B cell (primary cell): ENCODE measurements around the gene CXCL13.

Experiments used
- EZH2 ChIP-seq: IDR thresholded peaks from 2 replicates; pipeline ENCODE4 v1.6.1; 2012; ENCODE audit warnings: borderline replicate concordance, low read depth, mild to moderate bottlenecking, moderate library complexity, low read length; ENCODE audit not compliant: insufficient read depth, poor library complexity, severe bottlenecking
- TF ChIP-seq, protein P1 (sequence below): fragments of 200-600 bp; IDR thresholded peaks from one replicate; pipeline ENCODE4 v1.8.0; 2022; ENCODE audit warnings: antibody characterized with exemption, mild to moderate bottlenecking

GRCh38 chr4:77590482-77590881 is 15.1 kb upstream of the CXCL13 start:
- TF ChIP-seq, protein P1, sequence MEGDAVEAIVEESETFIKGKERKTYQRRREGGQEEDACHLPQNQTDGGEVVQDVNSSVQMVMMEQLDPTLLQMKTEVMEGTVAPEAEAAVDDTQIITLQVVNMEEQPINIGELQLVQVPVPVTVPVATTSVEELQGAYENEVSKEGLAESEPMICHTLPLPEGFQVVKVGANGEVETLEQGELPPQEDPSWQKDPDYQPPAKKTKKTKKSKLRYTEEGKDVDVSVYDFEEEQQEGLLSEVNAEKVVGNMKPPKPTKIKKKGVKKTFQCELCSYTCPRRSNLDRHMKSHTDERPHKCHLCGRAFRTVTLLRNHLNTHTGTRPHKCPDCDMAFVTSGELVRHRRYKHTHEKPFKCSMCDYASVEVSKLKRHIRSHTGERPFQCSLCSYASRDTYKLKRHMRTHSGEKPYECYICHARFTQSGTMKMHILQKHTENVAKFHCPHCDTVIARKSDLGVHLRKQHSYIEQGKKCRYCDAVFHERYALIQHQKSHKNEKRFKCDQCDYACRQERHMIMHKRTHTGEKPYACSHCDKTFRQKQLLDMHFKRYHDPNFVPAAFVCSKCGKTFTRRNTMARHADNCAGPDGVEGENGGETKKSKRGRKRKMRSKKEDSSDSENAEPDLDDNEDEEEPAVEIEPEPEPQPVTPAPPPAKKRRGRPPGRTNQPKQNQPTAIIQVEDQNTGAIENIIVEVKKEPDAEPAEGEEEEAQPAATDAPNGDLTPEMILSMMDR = no peak
- no peak for TF ChIP-seq EZH2
